Nephron (organoid): ENCODE data around the gene SRSF1.

ENCODE experiments used
- H3K27ac Mint-ChIP-seq, 3 experiments: 2 replicates each; pipeline ENCODE4 v1.8.0; 2020; ENCODE audit warnings: mixed read lengths in 3 of 3, mild to moderate bottlenecking in 2 of 3, moderate library complexity in 1 of 3
- H3K27me3 Mint-ChIP-seq: 2 replicates; pipeline ENCODE4 v1.8.0; 2021; ENCODE audit warnings: low read depth, mild to moderate bottlenecking, moderate library complexity, mixed read lengths
- H3K36me3 Mint-ChIP-seq: 2 replicates; pipeline ENCODE4 v1.8.0; 2020; ENCODE audit warnings: low read depth, mixed read lengths
- H3K4me1 Mint-ChIP-seq: 2 replicates; pipeline ENCODE4 v1.8.0; 2020; ENCODE audit warnings: mixed read lengths
- H3K4me3 Mint-ChIP-seq, 3 experiments: 2 replicates each; pipeline ENCODE4 v1.8.0; 2020; ENCODE audit warnings: mild to moderate bottlenecking in 3 of 3, mixed read lengths in 3 of 3, moderate library complexity in 2 of 3
- H3K9me3 Mint-ChIP-seq: 2 replicates; pipeline ENCODE4 v1.8.0; 2020; ENCODE audit warnings: mixed read lengths
- TF ChIP-seq, protein P1 (sequence below), 3 experiments: fragments of 200-600 bp; sonication (generic); IDR thresholded peaks; one replicate each; pipeline ENCODE4 v1.5.0; 2021; ENCODE audit warnings: antibody characterized with exemption in 3 of 3; ENCODE audit not compliant: unreplicated experiment in 3 of 3

Gene SRSF1, protein sequence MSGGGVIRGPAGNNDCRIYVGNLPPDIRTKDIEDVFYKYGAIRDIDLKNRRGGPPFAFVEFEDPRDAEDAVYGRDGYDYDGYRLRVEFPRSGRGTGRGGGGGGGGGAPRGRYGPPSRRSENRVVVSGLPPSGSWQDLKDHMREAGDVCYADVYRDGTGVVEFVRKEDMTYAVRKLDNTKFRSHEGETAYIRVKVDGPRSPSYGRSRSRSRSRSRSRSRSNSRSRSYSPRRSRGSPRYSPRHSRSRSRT

DNA sequence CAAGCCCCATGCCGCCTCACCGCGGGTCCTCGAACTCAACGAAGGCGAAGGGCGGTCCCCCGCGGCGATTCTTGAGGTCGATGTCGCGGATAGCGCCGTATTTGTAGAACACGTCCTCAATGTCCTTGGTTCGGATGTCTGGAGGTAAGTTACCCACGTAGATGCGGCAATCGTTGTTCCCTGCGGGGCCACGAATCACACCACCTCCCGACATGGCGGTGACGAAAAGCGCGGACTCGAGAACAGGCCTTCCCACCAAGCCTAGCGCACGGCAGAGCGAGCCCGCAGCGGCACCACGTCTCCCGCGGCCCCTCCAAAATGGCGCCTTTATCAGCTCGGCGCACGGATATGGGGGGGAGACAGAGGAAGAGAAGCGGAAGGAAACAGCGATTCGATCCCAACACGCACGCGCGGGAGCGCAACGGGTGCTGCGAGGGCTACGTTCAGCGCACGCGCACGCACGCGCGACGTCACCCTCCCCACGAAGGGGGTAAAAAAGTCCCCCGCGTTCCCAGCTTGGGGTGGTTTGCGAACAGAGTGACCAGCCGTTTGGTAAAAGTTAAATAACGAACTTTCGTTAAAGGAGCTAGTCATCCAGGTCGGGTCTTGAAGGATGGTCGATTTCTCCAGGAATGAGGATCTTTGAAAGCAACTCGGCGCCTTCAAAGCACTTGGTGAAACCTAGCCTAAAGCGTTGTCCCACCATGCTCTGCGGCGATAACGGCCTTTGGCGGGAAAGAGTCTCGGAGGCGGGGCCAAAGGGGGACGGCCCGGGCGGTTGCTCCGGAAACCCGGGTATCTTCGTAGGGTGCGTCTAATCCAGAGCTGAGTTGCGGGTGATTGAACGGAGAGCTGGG is at the start of gene SRSF1:
Gene SRSF1 (minus strand): TSS at position 323 of the 857 bp plus-strand sequence. CDS start 109 bp downstream, at position 214.
- peak within 1 kb of the TSS; percentile 99 to 100 (median 100) for H3K4me3 Mint-ChIP-seq
- no peaks in the 10 kb centered on the region for H3K27me3 Mint-ChIP-seq

DNA sequence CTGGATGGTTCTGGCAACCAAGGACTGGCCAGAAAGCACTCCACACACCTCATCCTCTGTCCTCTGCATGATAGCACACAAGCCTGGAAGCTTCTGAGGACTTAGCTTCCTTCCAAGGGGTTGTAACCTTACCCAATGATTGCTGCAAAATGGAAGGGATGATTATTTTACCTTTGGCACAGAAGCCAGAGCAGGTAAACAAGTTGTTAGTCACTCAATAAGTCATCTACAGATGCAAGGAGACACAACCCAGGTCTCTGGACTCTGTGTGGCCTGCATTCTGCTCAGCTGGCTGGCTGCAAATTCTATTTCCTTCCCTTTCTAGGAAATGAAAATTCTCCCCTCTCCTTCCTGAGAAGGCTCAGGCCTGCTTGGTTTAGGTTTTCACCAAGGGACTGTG is 49.4 kb upstream of the SRSF1 start:
- H3K9me3 Mint-ChIP-seq, result no peaks in the 10 kb centered on the region
- TF ChIP-seq, protein P1, sequence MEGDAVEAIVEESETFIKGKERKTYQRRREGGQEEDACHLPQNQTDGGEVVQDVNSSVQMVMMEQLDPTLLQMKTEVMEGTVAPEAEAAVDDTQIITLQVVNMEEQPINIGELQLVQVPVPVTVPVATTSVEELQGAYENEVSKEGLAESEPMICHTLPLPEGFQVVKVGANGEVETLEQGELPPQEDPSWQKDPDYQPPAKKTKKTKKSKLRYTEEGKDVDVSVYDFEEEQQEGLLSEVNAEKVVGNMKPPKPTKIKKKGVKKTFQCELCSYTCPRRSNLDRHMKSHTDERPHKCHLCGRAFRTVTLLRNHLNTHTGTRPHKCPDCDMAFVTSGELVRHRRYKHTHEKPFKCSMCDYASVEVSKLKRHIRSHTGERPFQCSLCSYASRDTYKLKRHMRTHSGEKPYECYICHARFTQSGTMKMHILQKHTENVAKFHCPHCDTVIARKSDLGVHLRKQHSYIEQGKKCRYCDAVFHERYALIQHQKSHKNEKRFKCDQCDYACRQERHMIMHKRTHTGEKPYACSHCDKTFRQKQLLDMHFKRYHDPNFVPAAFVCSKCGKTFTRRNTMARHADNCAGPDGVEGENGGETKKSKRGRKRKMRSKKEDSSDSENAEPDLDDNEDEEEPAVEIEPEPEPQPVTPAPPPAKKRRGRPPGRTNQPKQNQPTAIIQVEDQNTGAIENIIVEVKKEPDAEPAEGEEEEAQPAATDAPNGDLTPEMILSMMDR (IDR thresholded peaks at IDR 0.05; ENCODE audit: unreplicated experiment in 3 of 3), result no peak
- H3K4me1 Mint-ChIP-seq, result peaks cover 26% of the 10 kb centered on the region
- H3K27ac Mint-ChIP-seq, result no peak overlapping the region
- H3K36me3 Mint-ChIP-seq, result no peaks in the 10 kb centered on the region
- peaks cover 11% of the 10 kb centered on the region for H3K27me3 Mint-ChIP-seq
- H3K4me3 Mint-ChIP-seq, result no peak overlapping the region

More for the DNA sequence above, at the start of gene SRSF1:
- H3K36me3 Mint-ChIP-seq, result peaks cover 51% of the 10 kb centered on the region
- H3K9me3 Mint-ChIP-seq, result no peaks in the 10 kb centered on the region
- peak within 1 kb of the TSS; percentile 99 to 100 (median 99) for H3K27ac Mint-ChIP-seq
- H3K4me1 Mint-ChIP-seq, result peaks cover 53% of the 10 kb centered on the region
- TF ChIP-seq, protein P1 (IDR thresholded peaks at IDR 0.05; ENCODE audit: unreplicated experiment in 3 of 3), result no peak

DNA sequence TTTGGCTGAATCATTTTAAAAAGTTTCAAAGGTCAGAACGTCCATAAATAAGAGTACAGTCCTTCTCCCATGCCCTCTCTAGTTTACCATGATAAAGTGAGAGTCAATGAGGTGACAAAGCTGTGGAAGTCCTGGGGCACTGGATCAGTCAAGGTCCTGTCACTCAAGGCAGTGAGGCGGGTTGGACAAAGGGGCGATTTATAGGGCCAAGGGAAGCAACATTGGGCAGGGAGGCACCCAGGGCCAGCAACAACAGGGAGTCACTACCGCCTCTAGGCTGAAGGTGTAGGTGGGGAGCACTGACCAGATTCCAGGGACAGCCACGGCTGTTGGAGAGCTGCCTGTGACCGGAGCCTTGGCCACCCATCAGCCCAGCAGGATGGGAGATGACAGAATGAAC is 47.6 kb upstream of the SRSF1 start:
- Mint-ChIP-seq H3K4me1 (peaks cover 9% of the 10 kb centered on the region), H3K4me3 (no peak overlapping the region)

DNA sequence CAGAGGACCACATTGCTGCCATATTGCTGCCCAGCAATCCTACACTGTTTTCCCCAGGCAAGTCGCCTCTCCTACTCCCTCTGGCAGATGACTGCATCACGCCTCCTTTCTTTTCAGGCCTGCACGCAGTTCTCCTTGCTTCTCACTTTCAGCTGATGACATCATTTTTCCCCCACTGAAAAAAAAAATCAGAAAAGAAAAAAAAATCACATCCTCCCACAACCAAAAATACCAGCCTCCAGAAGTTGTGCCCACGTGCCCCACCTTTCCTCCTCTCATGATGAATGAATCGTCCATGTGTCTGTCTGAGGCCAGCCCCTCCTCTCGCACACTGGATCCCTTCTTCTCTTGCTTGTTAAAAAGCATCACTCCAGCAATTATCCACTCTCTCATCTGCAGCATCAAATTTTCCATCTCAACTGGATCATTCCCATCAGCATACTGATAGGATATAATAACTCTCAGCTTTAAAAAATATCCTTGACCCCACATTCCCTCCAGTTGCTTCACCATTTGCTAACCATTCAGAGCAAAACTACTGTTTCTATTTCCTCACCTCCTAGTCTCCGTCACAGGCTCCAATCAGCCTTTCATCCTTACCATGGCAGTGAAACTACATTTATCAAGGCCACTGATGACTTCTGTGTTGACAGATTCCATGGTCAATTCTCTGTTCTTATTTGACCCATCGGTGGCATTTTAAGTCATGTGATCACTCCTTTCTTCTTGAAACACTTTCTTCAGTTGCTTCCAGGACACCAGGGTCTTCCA is 46.1 kb upstream of the SRSF1 start:
- Mint-ChIP-seq H3K4me3 (no peak overlapping the region), H3K36me3 (no peaks in the 10 kb centered on the region), H3K27me3 (peaks cover 10% of the 10 kb centered on the region), H3K4me1 (no peaks in the 10 kb centered on the region), H3K9me3 (no peaks in the 10 kb centered on the region), H3K27ac (no peak overlapping the region)
- TF ChIP-seq, protein P1 (IDR thresholded peaks at IDR 0.05; ENCODE audit: unreplicated experiment in 3 of 3), result no peak

More for the DNA sequence above, 47.6 kb upstream of the SRSF1 start:
- Mint-ChIP-seq H3K27me3 (peaks cover 15% of the 10 kb centered on the region), H3K9me3 (no peaks in the 10 kb centered on the region), H3K27ac (no peak overlapping the region), H3K36me3 (no peaks in the 10 kb centered on the region)
- TF ChIP-seq, protein P1 (IDR thresholded peaks at IDR 0.05; ENCODE audit: unreplicated experiment in 3 of 3), result no peak

DNA sequence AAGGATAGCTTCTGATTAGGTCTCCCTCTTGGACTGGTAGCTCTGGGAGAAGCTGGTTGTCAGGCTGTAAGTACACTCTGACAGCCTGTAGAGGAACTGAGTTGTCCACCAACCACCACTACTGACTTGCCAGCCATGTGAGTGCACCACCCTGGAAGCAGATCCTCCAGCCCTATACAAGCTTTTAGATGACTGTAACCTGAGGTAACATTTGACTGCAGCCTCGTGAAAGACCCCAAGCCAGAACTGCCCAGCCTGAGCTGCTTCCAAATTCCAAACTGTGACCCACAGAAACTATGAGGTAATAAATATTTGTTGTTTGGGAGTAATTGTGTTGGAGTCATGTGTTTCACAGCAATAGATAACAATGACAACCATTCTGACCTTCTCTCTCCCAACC is 45.4 kb upstream of the SRSF1 start:
- H3K27ac Mint-ChIP-seq, result no peak overlapping the region
- no peak overlapping the region for H3K4me3 Mint-ChIP-seq
- H3K27me3 Mint-ChIP-seq, result peaks cover 10% of the 10 kb centered on the region
- no peaks in the 10 kb centered on the region for H3K9me3 Mint-ChIP-seq
- no peaks in the 10 kb centered on the region for H3K36me3 Mint-ChIP-seq
- TF ChIP-seq, protein P1 (IDR thresholded peaks at IDR 0.05; ENCODE audit: unreplicated experiment in 3 of 3), result no peak
- no peaks in the 10 kb centered on the region for H3K4me1 Mint-ChIP-seq
